Upper lobe of left lung (tissue), 6 donors: Measurements from ENCODE around the gene ZNF213. TPM values are rescaled to one million over a fixed set of nuclear protein-coding genes. Genes with fewer than 3 reads are reported as not detected.
A peak's percentile ranks its signal among the peaks of the same experiment; 100 is the strongest.
"Not testable (repeated sequence)": the region's sequence is repeated elsewhere in the genome, so short reads cannot be mapped to it uniquely, and the experiment has no call there.

Source experiments
- ATAC-seq, 2 donors: fragments of 200-7000 bp; cut with Tn5 transposase; one replicate each; pipeline ENCODE4 v1.9.1; 2022; ENCODE audit warnings: mild to moderate bottlenecking in 2 of 2, moderate library complexity in 2 of 2; ENCODE audit not compliant: low FRiP score in 2 of 2
- DNase-seq, 2 donors: peaks; one replicate each; pipeline ENCODE4 v3.0.0-alpha.2; 2019 to 2020
- H3K27ac ChIP-seq, 4 donors: fragments of 200-600 bp; sonication (generic); one replicate each; pipeline ENCODE4 v1.5.1; 2016 to 2019
- H3K27me3 ChIP-seq, 4 donors: fragments of 200-600 bp; sonication (generic); one replicate each; pipeline ENCODE4 v1.5.1; 2017 to 2019
- H3K36me3 ChIP-seq, 4 donors: fragments of 200-600 bp; sonication (generic); one replicate each; pipeline ENCODE4 v1.5.1; 2016 to 2019
- H3K4me1 ChIP-seq, 4 donors: fragments of 200-600 bp; sonication (generic); one replicate each; pipeline ENCODE4 v1.5.1; 2018 to 2019
- H3K4me3 ChIP-seq, 4 donors: fragments of 200-600 bp; sonication (generic); one replicate each; pipeline ENCODE4 v1.5.1; 2017 to 2019; ENCODE audit warnings: mild to moderate bottlenecking in 2 of 4, moderate library complexity in 1 of 4
- H3K9me3 ChIP-seq, 4 donors: fragments of 200-600 bp; sonication (generic); one replicate each; pipeline ENCODE4 v1.5.1; 2018 to 2019
- CTCF ChIP-seq, 6 experiments: fragments of 450-650 bp in 4 of 6; fragments of 200-600 bp in 2 of 6; sonication (generic) in 2 of 6; IDR thresholded peaks; one replicate each; pipeline ENCODE4 v1.5.1; 2016 to 2019; ENCODE audit warnings: antibody characterized with exemption in 6 of 6
- EP300 ChIP-seq, 4 donors: sonication (generic); formaldehyde crosslinking; IDR thresholded peaks; one replicate each; pipeline ENCODE4 v1.5.1; 2017; ENCODE audit warnings: antibody characterized with exemption in 4 of 4, control low read depth in 2 of 4
- POLR2A ChIP-seq, 4 donors: fragments of 450-650 bp; IDR thresholded peaks; one replicate each; pipeline ENCODE4 v1.5.1; 2016 to 2017; ENCODE audit warnings: antibody characterized with exemption in 4 of 4, mild to moderate bottlenecking in 2 of 4
- POLR2AphosphoS5 ChIP-seq, 2 donors: sonication (generic); formaldehyde crosslinking; IDR thresholded peaks; one replicate each; pipeline ENCODE4 v1.5.1; 2017; ENCODE audit warnings: antibody characterized with exemption in 2 of 2
- WGBS, 2 donors: methylation state at CpG; one replicate each; pipeline ENCODE4 v1.1.5; 2017 to 2018; 5-methylcytosine and 5-hydroxymethylcytosine counted together
- total RNA-seq, 6 donors: library from RNA; depleted of rRNA in 4 of 6; stranded (reverse); fragments of >200 nt in 4 of 6; gene quantifications; one replicate each; pipeline versions ENCODE4 v1.1.0 to v1.2.1, GENCODE V29; 2016 to 2021
- donor health status: DM: no; HTN: no; CAD: no; lungs with moderate emphysema.
- donor health status: DM: no; HTN: yes; CAD: no; lungs with severe emphysema.

Gene ZNF213
- total RNA-seq, 6 donors from 2014 or later = 4.2 to 20.3 (median 11.6) TPM

GRCh38 chr16:3165111-3165822 is 30.4 kb downstream of the ZNF213 start:
- no peak for TF ChIP-seq CTCF (IDR thresholded peaks at IDR 0.05)
- TF ChIP-seq POLR2A (IDR thresholded peaks at IDR 0.05) = no peak
- TF ChIP-seq EP300 (IDR thresholded peaks at IDR 0.05) = no peak
- no peak for TF ChIP-seq POLR2AphosphoS5 (IDR thresholded peaks at IDR 0.05)
- H3K4me1 ChIP-seq = peaks cover 5 to 10% (median 6%) of the 10 kb centered on the region in 4 donors
- H3K36me3 ChIP-seq = no peaks in the 10 kb centered on the region
- H3K9me3 ChIP-seq = no peaks in the 10 kb centered on the region
- H3K4me3 ChIP-seq = peak overlapping the region in 2 of 4 donors; percentile 25 to 30
- H3K27me3 ChIP-seq = peaks cover 0 to 16% (median 6%) of the 10 kb centered on the region in 4 donors
- ATAC-seq = no peak
- 85 to 87% methylated on average over 11 to 12 of the region's 12 CpGs for WGBS, 2 donors
- H3K27ac ChIP-seq = peak overlapping the region in 1 of 4 donors; percentile 65
- DNase-seq = no peak

- H3K4me1 ChIP-seq = peaks cover 17 to 20% (median 18%) of the 10 kb centered on the region in 4 donors
- no peaks in the 10 kb centered on the region for H3K9me3 ChIP-seq
- H3K36me3 ChIP-seq = no peaks in the 10 kb centered on the region
- H3K27ac ChIP-seq = no peak overlapping the region
- H3K27me3 ChIP-seq = peaks cover 0 to 28% (median 14%) of the 10 kb centered on the region in 4 donors
- no peak for DNase-seq
- 13 to 36% methylated on average over 1 of the region's 1 CpG for WGBS, 2 donors
- H3K4me3 ChIP-seq = no peak overlapping the region
- TF ChIP-seq EP300 (IDR thresholded peaks at IDR 0.05) (no peak), POLR2A (IDR thresholded peaks at IDR 0.05) (no peak), CTCF (IDR thresholded peaks at IDR 0.05) (no peak), POLR2AphosphoS5 (IDR thresholded peaks at IDR 0.05) (no peak)
- ATAC-seq = no peak
These were observed 31.7 kb downstream of the ZNF213 start for GRCh38 chr16:3166505-3166886.

DNA sequence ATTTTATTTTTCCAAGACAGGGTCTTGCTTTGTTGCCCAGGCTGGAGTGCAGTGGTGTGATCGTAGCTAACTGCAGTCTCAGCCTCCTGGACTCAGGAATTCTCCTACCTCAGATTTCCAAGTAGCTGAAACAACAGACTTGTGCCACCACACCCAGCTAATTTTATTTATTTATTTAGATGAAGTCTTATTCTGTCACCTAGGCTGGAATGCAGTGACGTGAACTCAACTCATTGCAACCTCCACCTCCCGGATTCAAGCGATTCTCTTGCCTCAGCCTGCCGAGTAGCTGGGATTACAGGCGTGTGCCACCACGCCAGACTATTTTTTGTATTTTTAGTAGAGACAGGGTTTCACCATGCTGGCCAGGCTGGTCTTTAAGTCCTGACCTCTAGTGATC is 33.9 kb downstream of the ZNF213 start:
- not testable (repeated sequence) for H3K36me3 ChIP-seq, H3K4me3 ChIP-seq, H3K27ac ChIP-seq, DNase-seq, H3K9me3 ChIP-seq, ATAC-seq
- Histone ChIP-seq H3K4me1 (peaks cover 21 to 29% (median 24%) of the 10 kb centered on the region in 4 donors), H3K27me3 (peaks cover 0 to 49% (median 29%) of the 10 kb centered on the region in 4 donors)
- 76 to 86% methylated on average over 7 of the region's 7 CpGs for WGBS, 2 donors

- Histone ChIP-seq H3K27ac (no peak overlapping the region), H3K4me1 (peaks cover 24 to 42% (median 28%) of the 10 kb centered on the region in 4 donors), H3K4me3 (peak overlapping the region in 1 of 4 donors; percentile 14), H3K36me3 (no peaks in the 10 kb centered on the region), H3K27me3 (peaks cover 0 to 68% (median 38%) of the 10 kb centered on the region in 4 donors), H3K9me3 (no peaks in the 10 kb centered on the region)
- TF ChIP-seq POLR2AphosphoS5 (IDR thresholded peaks at IDR 0.05) = no peak
- TF ChIP-seq POLR2A (IDR thresholded peaks at IDR 0.05) = no peak
- TF ChIP-seq EP300 (IDR thresholded peaks at IDR 0.05) = no peak
- no peak for TF ChIP-seq CTCF (IDR thresholded peaks at IDR 0.05)
- ATAC-seq = peak in 1 of 2 donors; percentile 7
- DNase-seq = peak in 1 of 2 donors; percentile 60
- 4 to 6% methylated on average over 10 to 42 of the region's 53 CpGs for WGBS, 2 donors
These were observed 35.8 kb downstream of the ZNF213 start for GRCh38 chr16:3170440-3171180.

DNA sequence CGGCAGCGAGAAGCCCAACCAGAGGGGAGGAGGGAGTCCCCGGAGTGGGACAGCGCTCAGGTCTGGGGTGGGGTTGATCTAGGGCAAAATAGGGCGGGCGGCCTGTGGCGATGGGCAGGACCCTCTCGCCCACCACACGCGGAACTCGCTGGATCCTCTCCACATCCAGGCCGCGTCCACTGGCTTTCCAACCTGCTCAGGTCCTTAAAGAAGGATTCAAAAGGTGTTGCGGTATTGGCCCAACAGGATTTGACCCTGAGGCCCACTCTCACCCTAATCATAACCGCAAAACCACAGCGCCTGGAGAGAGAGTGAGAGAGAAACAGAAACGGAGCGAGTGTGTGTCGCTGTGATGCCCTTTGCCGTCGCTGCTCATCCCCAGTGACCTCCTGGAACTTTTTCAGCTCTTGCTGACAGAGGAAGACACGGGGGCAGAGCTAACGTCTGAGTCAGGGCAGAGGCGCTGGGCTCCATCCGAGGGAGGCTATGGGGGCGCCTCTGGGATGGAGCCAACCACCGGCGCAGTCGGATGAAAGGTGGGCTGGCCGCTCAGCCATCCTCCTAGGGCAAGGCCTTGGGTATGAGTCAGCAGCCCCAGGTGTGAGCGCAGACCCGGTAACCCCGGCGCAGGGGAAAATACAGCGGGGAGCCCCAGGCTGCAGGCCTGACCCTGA is 36.5 kb downstream of the ZNF213 start:
- Histone ChIP-seq H3K9me3 (no peaks in the 10 kb centered on the region), H3K27ac (no peak overlapping the region), H3K27me3 (peaks cover 0 to 72% (median 41%) of the 10 kb centered on the region in 4 donors), H3K4me3 (peak overlapping the region in 1 of 4 donors; percentile 14), H3K4me1 (peaks cover 22 to 39% (median 26%) of the 10 kb centered on the region in 4 donors), H3K36me3 (no peaks in the 10 kb centered on the region)
- WGBS, 2 donors = 6 to 9% methylated on average over 18 to 35 of the region's 35 CpGs
- TF ChIP-seq CTCF (IDR thresholded peaks at IDR 0.05) = no peak
- no peak for TF ChIP-seq EP300 (IDR thresholded peaks at IDR 0.05)
- TF ChIP-seq POLR2AphosphoS5 (IDR thresholded peaks at IDR 0.05) = no peak
- no peak for TF ChIP-seq POLR2A (IDR thresholded peaks at IDR 0.05)
- DNase-seq (peak in 1 of 2 donors; percentile 50), ATAC-seq (peak in 1 of 2 donors; percentile 34)
